ENCODE results near the gene XXYLT1. TPM values are rescaled to one million over a fixed set of nuclear protein-coding genes. Genes with fewer than 3 reads are reported as not detected.

The XXYLT1 gene
- total and polyA plus RNA-seq, 2 of the 4 experiments (the other 2 are of a cell fraction): 14.7 to 18.1 TPM

DNA sequence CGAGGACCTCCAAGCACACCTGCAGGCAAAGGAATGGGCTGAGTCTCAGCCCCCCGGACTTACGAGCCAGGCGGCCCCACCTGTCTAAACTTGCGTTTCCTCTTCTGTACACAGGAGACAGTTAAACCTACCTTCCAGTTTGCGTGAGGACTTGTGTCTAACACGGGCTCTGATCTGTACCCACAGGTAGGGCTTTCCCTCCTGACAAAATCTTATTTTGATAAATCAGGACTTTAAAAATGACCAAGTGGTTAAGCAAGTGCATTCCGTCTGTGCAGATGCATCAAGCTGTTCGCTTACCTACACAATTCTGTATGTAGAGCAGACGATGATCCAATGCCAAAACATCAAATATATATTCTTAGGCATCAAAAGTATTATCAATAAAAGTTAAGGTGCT, 238.0 kb downstream of the XXYLT1 start:
- no peak overlapping the region for H3K4me2 ChIP-seq (ENCODE audit: low read depth, low read length)
- no peak overlapping the region for H4K91ac ChIP-seq (ENCODE audit: insufficient read depth, low read depth, low read length)
- no peak for DNase-seq
- H3K56ac ChIP-seq (ENCODE audit: extremely low read depth, insufficient read depth, low read length): no peak overlapping the region
- H2BK20ac ChIP-seq (ENCODE audit: low read depth, low read length): no peak overlapping the region
- ChIA-PET CTCF (no interaction called here), POLR2A (ENCODE audit: unreplicated experiment) (no interaction called here)
- no peak overlapping the region for H3K18ac ChIP-seq (ENCODE audit: low read depth, low read length)
- intact Hi-C loops (cut with micrococcal nuclease): no loop called here
- no peak overlapping the region for H3K27ac ChIP-seq (ENCODE audit: insufficient read depth, low read length)
- H2BK15ac ChIP-seq (ENCODE audit: low read depth, low read length): no peak overlapping the region
- no peaks in the 10 kb centered on the region for H4K20me1 ChIP-seq (ENCODE audit: insufficient read depth, low read length)
- no peak overlapping the region for H2AK9ac ChIP-seq (replicated peaks; ENCODE audit: low read depth, low read length, poor library complexity)
- peaks cover 4% of the 10 kb centered on the region for H3K9me3 ChIP-seq (ENCODE audit: control insufficient read depth, insufficient read depth, low read length)
- no peak overlapping the region for H2BK120ac ChIP-seq (ENCODE audit: low read depth, low read length)
- H2AK5ac ChIP-seq (ENCODE audit: low read depth, low read length): no peak overlapping the region
- dilution Hi-C loops (cut with HindIII; ENCODE audit: low sequenced_read_pairs, unreplicated experiment): no loop called here
- H3K79me1 ChIP-seq (ENCODE audit: low read depth in 1 of 2, low read length in 2 of 2): no peaks in the 10 kb centered on the region
- no peak overlapping the region for H3K4ac ChIP-seq (ENCODE audit: low read depth, low read length)
- no peak overlapping the region for H3K9ac ChIP-seq (ENCODE audit: low read depth, low read length)
- no peaks in the 10 kb centered on the region for H3K36me3 ChIP-seq (ENCODE audit: control insufficient read depth, insufficient read depth, low read length)
- no TSS peak for BruUV-seq (replicated peaks)
- H3K9me1 ChIP-seq (ENCODE audit: insufficient read depth, low read length): peaks cover 3% of the 10 kb centered on the region; the same call in 1 of the 2 replicates
- in situ Hi-C loops (cut with MboI; ENCODE audit: low sequenced_read_pairs): no loop called here
- H2BK5ac ChIP-seq (ENCODE audit: low read depth, low read length, poor library complexity, severe bottlenecking): no peak overlapping the region
- H2AFZ ChIP-seq (replicated peaks; ENCODE audit: low read length, poor library complexity): no peak overlapping the region
- H4K8ac ChIP-seq (ENCODE audit: low read depth in 2 of 2, low read length in 2 of 2): no peak overlapping the region
- H4K5ac ChIP-seq (ENCODE audit: low read depth, low read length): no peak overlapping the region
- no peak for TF ChIP-seq MAZ (IDR thresholded peaks at IDR 0.05; ENCODE audit: borderline replicate concordance, low read depth, low read length)
- no peak for TF ChIP-seq SMC3 (IDR thresholded peaks at IDR 0.05; ENCODE audit: low read depth, low read length)
- no peak for TF ChIP-seq FOS (IDR thresholded peaks at IDR 0.05; ENCODE audit: low read depth, low read length)
- no peak for TF ChIP-seq POLR2A (IDR thresholded peaks at IDR 0.05; ENCODE audit: low read depth, low read length)
- no peak for TF ChIP-seq CHD1 (IDR thresholded peaks at IDR 0.05; ENCODE audit: low read depth, low read length)
- no peak for TF ChIP-seq BHLHE40 (IDR thresholded peaks at IDR 0.05; ENCODE audit: low read depth, low read length)
- TF ChIP-seq, protein P1, sequence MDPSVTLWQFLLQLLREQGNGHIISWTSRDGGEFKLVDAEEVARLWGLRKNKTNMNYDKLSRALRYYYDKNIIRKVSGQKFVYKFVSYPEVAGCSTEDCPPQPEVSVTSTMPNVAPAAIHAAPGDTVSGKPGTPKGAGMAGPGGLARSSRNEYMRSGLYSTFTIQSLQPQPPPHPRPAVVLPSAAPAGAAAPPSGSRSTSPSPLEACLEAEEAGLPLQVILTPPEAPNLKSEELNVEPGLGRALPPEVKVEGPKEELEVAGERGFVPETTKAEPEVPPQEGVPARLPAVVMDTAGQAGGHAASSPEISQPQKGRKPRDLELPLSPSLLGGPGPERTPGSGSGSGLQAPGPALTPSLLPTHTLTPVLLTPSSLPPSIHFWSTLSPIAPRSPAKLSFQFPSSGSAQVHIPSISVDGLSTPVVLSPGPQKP (IDR thresholded peaks at IDR 0.05; ENCODE audit: borderline replicate concordance, low read depth, low read length): no peak
- no peak for TF ChIP-seq RFX5 (IDR thresholded peaks at IDR 0.05; ENCODE audit: low read depth, low read length)
- peaks cover 24% of the 10 kb centered on the region for H3K27me3 ChIP-seq (ENCODE audit: control insufficient read depth, insufficient read depth, low read length)
- H3K4me3 ChIP-seq (ENCODE audit: insufficient read depth, low read depth, low read length): no peak overlapping the region
- H3K14ac ChIP-seq (replicated peaks; ENCODE audit: low read depth, low read length): no peak overlapping the region
- H3K4me1 ChIP-seq (ENCODE audit: control insufficient read depth, insufficient read depth, low read length): peaks cover 6% of the 10 kb centered on the region; the same call in 1 of the 2 replicates
- 91% methylated on average over 4 of the region's 10 CpGs; no CpG with 5 or more reads in 1 of the 2 experiments for WGBS, 2 experiments (ENCODE audit: extremely low coverage in 2 of 2, insufficient read length in 1 of 2)
- no peak for ATAC-seq (ENCODE audit: low read depth)
- H3K23ac ChIP-seq (ENCODE audit: low read depth, low read length): no peak overlapping the region

All from IMR-90 (cell line).